Measurements from ENCODE around the gene MUL1. TPM values are rescaled to one million over a fixed set of nuclear protein-coding genes. Genes with fewer than 3 reads are reported as not detected.

MUL1 gene
- total RNA-seq, 1 experiment from 2014 or later: 21.9 TPM

DNA sequence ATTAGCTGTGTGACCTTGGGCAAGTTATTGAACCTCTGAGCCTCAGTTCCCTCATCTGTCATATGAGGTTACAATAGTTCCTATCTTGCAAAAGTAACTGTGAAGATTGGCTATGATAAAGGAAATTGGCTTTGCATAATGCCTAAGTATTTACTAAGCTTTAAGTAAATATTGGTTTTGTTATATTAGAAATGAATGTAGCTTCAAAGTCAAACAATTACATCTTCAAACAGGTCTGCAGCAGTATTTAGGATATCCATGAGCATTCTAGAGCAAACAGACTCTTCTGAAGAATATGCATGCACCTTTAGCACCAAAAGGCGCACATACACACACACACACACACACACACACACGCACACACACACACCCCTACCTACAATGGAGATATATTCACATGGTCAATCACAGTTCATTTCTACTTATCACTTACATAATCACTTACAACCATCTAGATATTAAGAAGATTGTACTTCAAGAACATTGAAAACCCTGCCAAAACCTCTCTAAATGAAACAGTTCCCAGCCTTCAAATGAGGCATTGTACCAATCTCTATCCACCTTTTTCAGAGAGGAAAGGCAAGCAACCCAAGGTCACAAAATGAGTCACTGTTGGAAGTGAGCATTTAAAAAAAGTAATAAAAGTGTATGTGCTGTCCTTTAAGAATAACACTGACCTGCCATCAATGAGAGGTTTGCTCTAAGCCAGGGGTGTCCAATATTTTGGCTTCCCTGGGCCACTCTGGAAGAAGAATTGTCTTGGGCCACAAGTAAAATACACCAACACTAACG, 31.0 kb upstream of the MUL1 start:
- H3K4me3 Mint-ChIP-seq: no peak overlapping the region
- ATAC-seq (no peak), DNase-seq (ENCODE audit: low spot score) (no peak)
- ChIA-PET POLR2A (interaction anchor here (1.3 kb wide), 1 partner anchor 247 kb away, joined by 3 read pairs; no protein-coding TSS in a partner anchor), CTCF (interaction anchor here (0.5 to 1.4 kb wide), 5 partner anchors 36 to 134 kb away, joined by 3 to 10 read pairs (median 5); partner anchors contain the start of gene PINK1)
- H3K27me3 Mint-ChIP-seq (ENCODE audit: low read depth): peaks cover 32% of the 10 kb centered on the region
- H3K4me1 Mint-ChIP-seq: 0 out of 2 replicates have a peak, but pooled peaks cover under 1% of the 10 kb centered on the region
- no peak overlapping the region for H3K27ac Mint-ChIP-seq
- no peaks in the 10 kb centered on the region for H3K9me3 Mint-ChIP-seq
- H3K36me3 Mint-ChIP-seq: no peaks in the 10 kb centered on the region
- TF ChIP-seq, protein P1, sequence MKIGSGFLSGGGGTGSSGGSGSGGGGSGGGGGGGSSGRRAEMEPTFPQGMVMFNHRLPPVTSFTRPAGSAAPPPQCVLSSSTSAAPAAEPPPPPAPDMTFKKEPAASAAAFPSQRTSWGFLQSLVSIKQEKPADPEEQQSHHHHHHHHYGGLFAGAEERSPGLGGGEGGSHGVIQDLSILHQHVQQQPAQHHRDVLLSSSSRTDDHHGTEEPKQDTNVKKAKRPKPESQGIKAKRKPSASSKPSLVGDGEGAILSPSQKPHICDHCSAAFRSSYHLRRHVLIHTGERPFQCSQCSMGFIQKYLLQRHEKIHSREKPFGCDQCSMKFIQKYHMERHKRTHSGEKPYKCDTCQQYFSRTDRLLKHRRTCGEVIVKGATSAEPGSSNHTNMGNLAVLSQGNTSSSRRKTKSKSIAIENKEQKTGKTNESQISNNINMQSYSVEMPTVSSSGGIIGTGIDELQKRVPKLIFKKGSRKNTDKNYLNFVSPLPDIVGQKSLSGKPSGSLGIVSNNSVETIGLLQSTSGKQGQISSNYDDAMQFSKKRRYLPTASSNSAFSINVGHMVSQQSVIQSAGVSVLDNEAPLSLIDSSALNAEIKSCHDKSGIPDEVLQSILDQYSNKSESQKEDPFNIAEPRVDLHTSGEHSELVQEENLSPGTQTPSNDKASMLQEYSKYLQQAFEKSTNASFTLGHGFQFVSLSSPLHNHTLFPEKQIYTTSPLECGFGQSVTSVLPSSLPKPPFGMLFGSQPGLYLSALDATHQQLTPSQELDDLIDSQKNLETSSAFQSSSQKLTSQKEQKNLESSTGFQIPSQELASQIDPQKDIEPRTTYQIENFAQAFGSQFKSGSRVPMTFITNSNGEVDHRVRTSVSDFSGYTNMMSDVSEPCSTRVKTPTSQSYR (CRISPR knock-in tag; IDR thresholded peaks at IDR 0.05): no peak
- TF ChIP-seq, protein P2, sequence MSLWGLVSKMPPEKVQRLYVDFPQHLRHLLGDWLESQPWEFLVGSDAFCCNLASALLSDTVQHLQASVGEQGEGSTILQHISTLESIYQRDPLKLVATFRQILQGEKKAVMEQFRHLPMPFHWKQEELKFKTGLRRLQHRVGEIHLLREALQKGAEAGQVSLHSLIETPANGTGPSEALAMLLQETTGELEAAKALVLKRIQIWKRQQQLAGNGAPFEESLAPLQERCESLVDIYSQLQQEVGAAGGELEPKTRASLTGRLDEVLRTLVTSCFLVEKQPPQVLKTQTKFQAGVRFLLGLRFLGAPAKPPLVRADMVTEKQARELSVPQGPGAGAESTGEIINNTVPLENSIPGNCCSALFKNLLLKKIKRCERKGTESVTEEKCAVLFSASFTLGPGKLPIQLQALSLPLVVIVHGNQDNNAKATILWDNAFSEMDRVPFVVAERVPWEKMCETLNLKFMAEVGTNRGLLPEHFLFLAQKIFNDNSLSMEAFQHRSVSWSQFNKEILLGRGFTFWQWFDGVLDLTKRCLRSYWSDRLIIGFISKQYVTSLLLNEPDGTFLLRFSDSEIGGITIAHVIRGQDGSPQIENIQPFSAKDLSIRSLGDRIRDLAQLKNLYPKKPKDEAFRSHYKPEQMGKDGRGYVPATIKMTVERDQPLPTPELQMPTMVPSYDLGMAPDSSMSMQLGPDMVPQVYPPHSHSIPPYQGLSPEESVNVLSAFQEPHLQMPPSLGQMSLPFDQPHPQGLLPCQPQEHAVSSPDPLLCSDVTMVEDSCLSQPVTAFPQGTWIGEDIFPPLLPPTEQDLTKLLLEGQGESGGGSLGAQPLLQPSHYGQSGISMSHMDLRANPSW (CRISPR knock-in tag; conservative IDR thresholded peaks at IDR 0.05; ENCODE audit: low read depth): no peak
- TF ChIP-seq NFE2L1 (CRISPR knock-in tag; IDR thresholded peaks at IDR 0.05): no peak
- TF ChIP-seq, protein P3, sequence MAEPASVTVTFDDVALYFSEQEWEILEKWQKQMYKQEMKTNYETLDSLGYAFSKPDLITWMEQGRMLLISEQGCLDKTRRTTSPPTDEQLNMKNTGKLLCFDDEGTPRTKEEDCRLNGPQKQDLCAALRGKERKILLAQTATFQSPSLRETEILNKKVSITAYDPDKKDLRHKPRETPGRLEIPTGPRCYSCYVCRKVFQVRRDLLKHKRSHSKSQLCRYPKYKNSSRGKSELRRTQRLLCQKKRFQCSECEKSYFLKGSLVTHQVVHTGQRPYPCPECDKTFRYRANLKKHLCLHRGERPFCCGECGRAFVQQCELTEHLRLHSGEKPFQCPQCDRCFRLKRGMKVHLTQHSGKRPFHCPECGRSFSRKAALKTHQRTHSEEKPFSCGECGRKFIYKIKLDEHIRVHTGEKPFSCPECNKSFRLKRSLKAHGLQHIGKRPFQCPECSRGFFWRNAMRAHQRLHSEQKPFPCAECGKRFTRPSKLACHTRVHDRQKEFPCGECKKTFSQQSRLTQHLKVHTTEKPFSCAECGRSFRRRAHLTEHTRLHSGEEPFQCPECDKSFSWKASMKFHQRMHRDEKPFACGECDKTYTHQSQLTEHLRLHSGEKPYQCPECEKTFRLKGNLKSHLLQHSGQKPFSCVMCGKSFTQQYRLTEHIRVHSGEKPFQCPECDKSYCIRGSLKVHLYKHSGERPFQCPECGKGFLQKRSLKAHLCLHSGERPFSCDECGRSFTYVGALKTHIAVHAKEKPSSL (CRISPR knock-in tag; conservative IDR thresholded peaks at IDR 0.05): no peak
- no peak for TF ChIP-seq FOXK1 (CRISPR knock-in tag; IDR thresholded peaks at IDR 0.05)
- no peak for TF ChIP-seq IRF1 (CRISPR knock-in tag; IDR thresholded peaks at IDR 0.05)
- TF ChIP-seq ESRRA (CRISPR knock-in tag; IDR thresholded peaks at IDR 0.05; ENCODE audit: borderline replicate concordance): no peak
- TF ChIP-seq KAT7 (CRISPR knock-in tag; IDR thresholded peaks at IDR 0.05; ENCODE audit: borderline replicate concordance): no peak
- TF ChIP-seq TP53 (CRISPR knock-in tag; IDR thresholded peaks at IDR 0.05): no peak
- no peak for TF ChIP-seq ZNF396 (CRISPR knock-in tag; IDR thresholded peaks at IDR 0.05; ENCODE audit: borderline replicate concordance)
- no peak for TF ChIP-seq HMGA2 (CRISPR knock-in tag; IDR thresholded peaks at IDR 0.05)
- TF ChIP-seq MXD4 (CRISPR knock-in tag; IDR thresholded peaks at IDR 0.05; ENCODE audit: borderline replicate concordance): no peak
- TF ChIP-seq, protein P4, sequence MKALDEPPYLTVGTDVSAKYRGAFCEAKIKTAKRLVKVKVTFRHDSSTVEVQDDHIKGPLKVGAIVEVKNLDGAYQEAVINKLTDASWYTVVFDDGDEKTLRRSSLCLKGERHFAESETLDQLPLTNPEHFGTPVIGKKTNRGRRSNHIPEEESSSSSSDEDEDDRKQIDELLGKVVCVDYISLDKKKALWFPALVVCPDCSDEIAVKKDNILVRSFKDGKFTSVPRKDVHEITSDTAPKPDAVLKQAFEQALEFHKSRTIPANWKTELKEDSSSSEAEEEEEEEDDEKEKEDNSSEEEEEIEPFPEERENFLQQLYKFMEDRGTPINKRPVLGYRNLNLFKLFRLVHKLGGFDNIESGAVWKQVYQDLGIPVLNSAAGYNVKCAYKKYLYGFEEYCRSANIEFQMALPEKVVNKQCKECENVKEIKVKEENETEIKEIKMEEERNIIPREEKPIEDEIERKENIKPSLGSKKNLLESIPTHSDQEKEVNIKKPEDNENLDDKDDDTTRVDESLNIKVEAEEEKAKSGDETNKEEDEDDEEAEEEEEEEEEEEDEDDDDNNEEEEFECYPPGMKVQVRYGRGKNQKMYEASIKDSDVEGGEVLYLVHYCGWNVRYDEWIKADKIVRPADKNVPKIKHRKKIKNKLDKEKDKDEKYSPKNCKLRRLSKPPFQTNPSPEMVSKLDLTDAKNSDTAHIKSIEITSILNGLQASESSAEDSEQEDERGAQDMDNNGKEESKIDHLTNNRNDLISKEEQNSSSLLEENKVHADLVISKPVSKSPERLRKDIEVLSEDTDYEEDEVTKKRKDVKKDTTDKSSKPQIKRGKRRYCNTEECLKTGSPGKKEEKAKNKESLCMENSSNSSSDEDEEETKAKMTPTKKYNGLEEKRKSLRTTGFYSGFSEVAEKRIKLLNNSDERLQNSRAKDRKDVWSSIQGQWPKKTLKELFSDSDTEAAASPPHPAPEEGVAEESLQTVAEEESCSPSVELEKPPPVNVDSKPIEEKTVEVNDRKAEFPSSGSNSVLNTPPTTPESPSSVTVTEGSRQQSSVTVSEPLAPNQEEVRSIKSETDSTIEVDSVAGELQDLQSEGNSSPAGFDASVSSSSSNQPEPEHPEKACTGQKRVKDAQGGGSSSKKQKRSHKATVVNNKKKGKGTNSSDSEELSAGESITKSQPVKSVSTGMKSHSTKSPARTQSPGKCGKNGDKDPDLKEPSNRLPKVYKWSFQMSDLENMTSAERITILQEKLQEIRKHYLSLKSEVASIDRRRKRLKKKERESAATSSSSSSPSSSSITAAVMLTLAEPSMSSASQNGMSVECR (CRISPR knock-in tag; IDR thresholded peaks at IDR 0.05; ENCODE audit: borderline replicate concordance): no peak
- TF ChIP-seq NR3C1 (CRISPR knock-in tag; conservative IDR thresholded peaks at IDR 0.05; ENCODE audit: low read depth): no peak
- TF ChIP-seq GABPB1 (CRISPR knock-in tag; IDR thresholded peaks at IDR 0.05): no peak
- TF ChIP-seq TEAD1 (CRISPR knock-in tag; IDR thresholded peaks at IDR 0.05): no peak

Measured in WTC11 (cell line).